ENCODE results near the gene SGSM2.

The SGSM2 gene

DNA sequence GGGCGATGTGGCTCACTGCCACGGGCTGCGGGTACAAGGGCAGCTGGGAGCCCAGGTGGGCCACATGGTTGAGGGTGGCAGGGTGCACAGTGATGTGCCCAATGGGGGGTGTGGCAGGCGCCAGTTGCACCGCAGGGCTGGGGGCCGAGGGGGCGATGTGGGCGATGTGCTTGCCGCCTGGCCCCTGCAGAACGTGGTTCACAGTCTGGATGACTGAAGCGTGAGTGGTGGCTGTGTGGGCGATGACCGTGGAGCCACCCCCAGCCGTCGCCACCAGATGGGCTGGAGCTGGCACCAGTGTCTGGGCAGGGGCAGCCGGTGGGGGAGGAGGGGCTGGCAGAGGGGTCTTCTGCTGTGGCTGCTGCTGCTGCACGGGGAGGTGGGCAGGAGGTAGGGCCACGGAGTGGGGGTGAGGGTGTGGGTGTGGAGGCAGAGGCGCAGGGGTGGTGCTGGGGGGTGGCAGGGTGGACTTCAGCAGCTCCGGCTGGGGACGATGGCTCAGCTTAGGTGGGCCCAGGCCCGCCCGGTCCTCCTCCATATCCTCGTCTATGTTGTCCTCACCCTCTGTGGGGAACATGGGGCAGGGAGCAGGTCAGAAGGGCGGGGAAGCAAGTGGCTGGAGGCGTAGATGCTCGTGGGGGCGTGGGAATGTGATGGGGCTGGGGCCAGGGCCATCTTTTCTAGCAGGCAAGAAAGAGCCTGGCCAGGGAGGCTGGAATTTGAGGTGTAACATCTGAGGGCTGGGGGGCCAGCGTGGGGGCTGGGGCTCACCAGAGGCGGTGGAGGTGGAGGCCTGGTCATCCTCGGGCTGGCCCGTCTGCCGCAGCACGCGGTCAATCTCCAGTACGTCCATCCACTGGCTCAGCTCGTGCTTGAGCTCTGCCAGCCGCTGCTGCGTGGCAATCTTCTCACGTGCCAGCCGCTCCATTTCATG, 50.1 kb downstream of the SGSM2 start:
- DNase-seq = no peak

DNA sequence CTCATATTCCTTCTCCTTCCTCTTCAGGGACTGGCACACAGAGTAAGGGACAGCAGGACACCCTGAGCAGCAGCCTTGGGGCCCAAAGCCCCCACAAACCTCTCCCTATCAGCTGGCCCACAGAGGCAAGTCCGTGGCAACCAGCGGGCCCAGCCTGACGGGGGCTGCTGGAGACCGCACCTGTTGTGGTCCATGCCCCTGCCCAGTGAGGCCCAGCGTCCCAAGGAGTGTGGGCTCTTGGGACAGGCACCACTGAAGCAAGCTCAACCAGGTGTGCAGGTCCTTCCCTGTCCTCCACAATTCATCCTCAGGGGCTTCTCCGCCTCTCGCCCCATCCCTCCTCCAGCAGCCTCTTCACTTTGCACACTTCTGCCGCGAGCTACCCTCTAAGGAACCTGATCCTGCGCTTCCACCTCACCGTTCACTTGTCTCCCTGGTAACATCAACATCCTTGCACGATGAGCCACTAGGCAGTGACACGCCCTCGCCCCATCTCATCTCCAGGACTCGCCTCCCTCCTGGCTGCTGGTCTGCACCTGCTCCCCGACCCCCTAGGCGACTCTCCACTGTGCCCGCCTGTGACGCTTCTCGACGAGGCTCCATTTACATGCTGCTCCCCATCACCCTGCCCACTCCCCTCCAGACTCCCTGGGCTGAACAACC, 50.9 kb downstream of the SGSM2 start:
- DNase-seq = no peak

GRCh38 chr17:2388683-2389055, 51.4 kb downstream of the SGSM2 start:
- DNase-seq = no peak

DNA sequence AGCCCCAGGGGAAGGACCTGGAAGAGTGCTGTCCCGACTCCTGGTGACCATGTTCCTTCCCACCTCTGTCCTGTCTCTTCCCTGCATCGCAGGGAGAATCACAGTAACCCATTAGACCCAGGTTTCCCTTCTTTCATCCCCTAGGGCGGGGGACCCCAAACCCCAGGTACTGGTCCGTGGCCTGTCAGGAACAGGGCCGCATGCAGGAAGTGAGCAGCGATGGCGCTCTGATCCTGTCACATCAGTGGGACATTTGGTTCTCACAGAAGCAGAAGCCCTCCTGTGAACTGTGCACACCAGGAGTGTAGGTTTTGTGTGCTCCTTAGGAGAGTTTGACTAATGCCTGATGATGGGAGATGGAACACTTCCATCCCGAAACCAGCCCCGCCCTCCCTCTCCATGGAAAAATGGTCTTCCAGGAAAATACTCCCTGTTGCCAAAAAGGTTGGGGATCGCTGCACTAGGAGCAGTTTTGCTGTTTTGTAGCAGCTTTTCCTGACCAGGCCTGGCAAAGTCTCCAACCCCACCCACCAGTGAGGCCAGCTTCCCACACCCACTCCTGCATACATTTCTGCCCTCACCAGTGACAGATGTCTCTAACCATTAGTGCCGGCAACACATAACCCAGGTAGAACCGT, 53.0 kb downstream of the SGSM2 start:
- no peak for DNase-seq

GRCh38 chr17:2391597-2392251, 54.4 kb downstream of the SGSM2 start:
- DNase-seq = no peak

DNA sequence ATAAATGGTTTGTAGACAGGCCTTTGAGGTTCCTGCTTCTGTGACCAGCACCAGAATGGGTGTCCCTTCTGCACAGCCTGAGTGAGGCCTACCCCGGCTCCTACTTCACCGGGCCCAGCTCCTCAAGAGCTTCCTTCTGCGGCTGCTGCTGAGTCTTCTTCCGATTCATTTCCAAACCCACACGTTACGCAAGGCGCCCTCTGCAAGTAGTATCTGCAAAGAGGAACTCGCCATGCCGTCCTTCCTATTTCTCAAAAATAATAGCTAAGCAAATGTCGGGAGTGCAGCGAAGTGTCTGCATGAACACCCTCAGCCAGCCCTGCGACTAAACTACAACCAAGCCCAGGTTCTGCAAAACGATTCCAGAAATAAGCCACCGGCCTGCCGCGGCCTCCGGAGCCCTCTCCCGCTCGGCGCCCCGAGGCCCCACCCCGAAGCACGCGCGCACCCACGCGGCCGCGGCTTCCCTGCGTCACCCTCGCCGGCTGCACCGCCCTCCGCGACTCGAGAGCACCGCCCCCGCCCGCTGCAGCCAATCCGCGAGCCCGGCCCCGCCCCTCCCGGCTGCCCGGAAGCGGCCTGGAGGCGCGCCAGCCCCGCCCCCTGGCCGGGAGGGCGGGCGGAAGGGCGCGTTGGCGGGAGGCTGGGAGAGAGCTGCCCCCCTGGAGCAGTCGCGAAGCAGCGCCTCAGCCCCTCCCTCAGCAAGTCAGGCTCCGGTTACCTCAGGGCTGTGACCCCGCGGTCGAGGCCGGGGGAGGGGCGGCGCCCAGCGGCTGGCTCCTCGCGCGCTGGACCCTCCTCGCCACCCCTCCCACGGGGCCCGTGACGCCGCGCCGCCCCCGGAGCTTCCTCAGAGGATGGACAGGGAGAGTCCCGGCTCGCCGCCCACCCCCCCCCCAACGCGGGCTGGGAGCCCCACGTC, 55.2 kb downstream of the SGSM2 start:
- DNase-seq = peak; percentile 68

DNA sequence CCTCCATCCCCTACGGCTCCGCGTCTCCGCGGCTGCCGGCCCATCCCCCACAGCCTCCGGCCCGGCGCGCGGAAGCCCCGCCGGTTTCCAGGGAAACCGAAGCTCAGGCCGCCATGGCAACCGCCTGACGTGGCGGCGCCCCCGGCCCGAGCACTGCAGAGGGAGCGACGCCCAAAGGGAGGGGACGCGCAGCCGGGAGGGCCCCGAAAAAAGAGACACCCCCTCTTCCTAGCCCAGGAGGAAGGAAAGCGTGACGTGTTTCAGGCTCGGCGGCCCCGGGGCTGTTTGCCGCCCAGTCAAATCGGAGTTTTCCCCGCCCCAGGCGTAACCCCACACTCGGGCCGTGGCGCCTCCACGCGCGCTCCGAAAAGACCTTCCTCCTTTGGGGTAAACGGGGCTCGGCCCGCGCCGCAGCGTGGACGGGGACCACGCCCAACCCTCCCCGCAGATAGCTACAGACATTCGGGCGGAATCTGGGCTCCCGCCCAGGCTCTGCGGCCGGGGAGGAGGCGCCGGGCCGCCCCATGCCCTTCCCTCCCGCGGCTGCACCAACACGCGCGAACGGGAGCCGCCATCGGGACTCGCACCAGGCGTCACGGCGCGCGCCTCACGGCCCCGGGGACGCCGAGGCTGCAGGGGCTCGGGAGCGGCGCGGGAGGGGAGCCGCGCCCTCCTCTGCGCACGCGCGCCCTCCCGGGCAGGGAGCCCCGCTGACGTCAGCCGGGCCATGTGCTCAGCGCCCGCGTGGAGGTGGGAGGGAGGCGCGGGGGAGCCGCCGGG, 56.1 kb downstream of the SGSM2 start:
- peak; percentile 66 for DNase-seq

DNA sequence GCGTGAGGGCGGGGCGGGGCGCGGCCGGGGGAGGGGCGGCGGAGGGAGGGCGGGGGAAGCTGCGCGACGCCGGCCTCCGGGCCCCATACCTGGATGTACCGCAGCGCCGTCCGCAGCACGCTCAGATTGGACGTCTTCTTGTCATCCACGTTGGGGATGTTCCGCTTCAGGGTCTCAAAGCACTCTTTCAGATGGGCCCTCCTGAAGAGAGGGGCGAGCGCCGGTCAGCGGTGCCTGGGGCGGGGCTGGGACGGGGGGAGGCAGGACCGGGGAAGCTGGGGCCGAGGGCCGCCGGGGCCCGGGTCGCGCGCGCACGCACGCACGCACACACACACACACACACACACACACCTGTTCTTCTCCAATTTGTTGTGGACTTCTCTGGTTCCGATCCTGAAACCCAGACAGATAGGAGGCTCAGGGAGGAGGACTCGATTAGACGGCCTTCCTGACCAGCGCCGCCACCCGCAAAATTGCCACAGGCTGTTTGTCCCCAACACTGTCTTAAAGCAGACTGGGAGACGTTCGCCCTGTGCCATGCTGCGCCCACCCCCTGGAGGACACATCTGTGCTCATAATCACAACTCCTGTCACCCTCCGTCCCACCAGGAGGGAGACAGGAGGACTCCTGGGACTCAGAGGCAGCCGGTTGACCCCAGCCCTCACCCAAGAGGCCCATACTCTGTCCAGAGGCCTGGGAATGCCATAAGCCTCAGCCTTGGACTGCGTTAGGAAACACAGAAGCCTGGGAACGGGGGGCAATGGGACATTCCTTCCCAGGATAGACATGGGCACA, 56.9 kb downstream of the SGSM2 start:
- no peak for DNase-seq

DNA sequence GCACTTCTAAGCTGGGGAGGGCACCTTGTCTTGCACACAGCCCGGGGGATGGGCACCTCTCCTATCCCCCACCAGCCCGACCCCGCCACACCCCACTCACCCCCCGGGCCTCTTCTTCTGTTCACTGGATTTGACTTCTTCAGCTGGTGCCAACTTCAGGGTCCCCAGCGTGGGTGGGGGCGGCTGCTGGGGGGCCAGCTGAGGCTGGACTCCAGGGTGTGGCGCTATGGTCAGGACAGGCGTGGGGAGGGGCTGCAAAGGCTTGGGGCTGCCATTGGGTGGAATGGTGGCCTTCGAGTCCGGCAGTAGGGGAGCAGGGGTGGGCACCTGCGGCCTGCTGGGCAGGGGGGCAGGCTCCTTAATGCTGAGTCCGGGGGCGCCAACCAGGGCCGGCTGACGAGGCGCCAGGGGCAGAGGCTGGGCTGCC, 57.5 kb downstream of the SGSM2 start:
- DNase-seq = no peak

- DNase-seq = no peak
Measured at GRCh38 chr17:2395258-2396181, 58.2 kb downstream of the SGSM2 start.

DNA sequence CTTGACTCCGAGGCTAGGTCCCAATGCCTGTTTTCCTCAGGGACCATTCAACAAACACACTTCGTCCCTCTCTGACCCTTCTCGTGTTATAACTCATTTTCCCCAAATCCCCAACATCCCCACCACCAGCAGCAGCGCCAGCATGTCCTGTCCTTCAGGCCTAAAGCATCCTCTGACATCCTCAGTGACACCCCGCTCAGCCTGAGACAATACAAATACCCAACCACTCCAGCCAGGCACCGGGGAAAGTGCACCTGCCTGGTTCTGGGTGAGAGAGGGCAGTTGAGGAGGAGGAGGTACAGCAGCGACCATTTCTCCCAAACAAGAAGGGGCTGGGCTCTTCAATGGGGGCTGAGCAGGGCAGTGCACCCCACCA, 58.9 kb downstream of the SGSM2 start:
- no peak for DNase-seq

GRCh38 chr17:2396568-2397246, 59.4 kb downstream of the SGSM2 start:
- DNase-seq = no peak

DNA sequence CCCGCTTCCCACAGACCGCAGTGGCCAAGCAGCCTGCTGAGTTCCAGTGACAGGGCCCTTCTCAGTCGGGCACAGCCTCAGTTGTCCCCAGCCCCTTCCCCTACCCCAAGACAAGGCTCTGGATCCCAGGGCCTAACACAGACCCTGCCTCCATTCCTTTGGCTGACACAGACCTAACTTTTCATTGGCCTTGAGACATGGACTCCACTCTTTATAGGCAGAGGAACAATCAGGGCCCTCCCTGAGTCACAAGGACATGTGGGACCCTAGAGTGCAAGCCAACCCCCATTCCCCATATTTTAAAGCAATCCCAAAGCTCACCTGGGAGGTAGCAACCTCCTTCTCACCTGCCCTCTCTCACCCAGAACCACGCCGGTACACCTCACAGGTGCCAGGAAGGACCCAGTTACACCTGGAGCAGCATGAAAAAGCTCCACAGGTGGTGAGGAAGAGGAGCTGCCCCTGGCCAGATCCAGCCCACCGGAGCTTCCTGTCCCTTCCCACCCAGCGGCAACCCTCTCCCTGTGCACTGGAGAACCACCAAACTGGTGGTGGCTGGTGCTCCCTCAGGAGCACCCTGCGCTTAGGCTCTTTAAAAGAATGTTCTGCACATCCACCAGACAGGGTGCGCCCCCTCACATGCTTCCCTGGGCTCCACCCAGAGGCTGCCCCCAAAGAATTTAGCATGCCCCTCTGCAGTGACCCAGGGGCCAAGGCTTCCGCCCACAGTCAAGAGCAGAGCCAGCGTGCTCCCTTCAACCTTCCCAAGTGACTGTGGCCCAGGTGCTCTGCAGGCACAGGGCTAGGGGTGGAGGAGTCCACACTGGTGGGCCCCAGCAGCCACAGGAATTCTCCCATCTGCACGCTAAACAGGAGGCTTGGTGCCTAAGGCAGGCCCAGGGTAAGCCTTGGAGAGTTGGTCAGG, 60.2 kb downstream of the SGSM2 start:
- DNase-seq = no peak

- DNase-seq = no peak
Measured at GRCh38 chr17:2398182-2398581, 60.9 kb downstream of the SGSM2 start.

- DNase-seq = no peak
Measured at GRCh38 chr17:2398655-2399571, 61.6 kb downstream of the SGSM2 start.
